ENCODE data around the gene MYO18B.

The MYO18B gene

GRCh38 chr22:25823276-25823675 lies 81.3 kb downstream of the MYO18B start:
- DNase-seq (ENCODE audit: low read depth), result no peak

GRCh38 chr22:25824828-25825423 lies 82.9 kb downstream of the MYO18B start:
- no peak for DNase-seq (ENCODE audit: low read depth)

GRCh38 chr22:25827415-25827814 lies 85.4 kb downstream of the MYO18B start:
- DNase-seq (ENCODE audit: low read depth), result no peak

DNA sequence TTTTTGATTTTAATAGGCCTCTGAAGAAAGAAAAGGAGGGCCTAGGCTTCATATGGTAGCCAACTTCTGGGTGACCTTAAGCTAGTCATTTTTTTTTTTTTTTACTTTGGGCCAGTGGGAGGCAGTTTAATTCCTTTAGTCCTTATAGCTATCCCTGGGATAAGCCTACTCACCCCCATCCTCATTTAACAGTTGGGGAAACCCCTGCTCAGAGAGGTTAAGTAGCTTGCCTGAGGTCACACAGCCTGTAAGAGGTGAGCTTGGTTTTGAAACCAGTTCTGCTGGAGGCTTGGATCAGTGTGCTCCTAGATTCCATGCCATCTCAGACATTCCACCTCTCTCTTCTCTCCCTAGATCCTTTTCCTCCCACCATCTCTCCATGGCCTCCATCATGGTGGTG lies 86.4 kb downstream of the MYO18B start:
- no peak for DNase-seq (ENCODE audit: low read depth)

- no peak for DNase-seq (ENCODE audit: low read depth)
Observed at GRCh38 chr22:25829237-25829636, 87.2 kb downstream of the MYO18B start.

DNA sequence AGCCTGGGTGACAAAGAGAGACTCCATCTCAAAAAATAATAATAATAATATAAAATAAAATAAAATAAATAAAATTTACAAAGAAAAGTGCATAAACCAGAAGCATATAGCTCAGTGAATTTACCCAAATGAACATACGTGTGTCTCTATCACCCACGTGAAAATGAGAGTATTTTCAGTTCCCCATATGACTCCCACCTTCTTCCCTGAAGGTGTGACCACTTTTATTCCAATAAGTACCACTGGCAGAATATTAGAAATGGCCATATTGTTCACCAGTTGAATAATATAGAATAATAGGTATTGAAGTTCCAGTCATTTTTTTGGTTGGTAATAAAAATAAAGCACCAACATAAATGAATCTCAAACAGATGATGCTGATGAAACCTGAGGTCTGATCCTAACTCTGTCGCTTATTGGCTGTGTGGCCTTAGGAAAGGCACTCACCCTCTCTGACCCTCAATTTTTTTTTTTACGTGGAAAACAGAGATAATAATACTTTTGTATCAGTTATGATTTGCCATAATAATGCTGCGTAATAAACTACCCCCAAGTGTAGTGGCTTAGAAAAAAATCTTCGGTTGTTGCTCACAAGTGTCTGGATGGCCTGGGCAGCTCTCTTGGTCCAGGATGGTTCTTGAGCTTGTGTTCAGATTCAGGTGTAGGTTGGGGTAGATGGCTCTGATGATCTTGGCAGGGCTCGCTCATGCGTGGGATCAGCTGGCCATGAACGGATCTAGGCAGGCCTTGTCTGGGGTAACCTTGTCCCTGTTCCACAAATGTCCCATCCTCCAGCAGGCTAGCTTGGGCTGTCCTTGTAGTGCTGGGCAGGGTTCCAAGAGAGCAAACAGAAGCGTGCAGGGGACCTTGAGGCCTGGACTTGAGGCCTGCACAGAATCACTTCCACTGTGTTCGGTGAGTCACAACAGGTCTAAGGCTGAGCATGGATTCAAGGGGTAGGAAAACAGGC lies 88.1 kb downstream of the MYO18B start:
- no peak for DNase-seq (ENCODE audit: low read depth)

- DNase-seq (ENCODE audit: low read depth), result no peak
Observed at GRCh38 chr22:25833091-25833490, 91.1 kb downstream of the MYO18B start.

DNA sequence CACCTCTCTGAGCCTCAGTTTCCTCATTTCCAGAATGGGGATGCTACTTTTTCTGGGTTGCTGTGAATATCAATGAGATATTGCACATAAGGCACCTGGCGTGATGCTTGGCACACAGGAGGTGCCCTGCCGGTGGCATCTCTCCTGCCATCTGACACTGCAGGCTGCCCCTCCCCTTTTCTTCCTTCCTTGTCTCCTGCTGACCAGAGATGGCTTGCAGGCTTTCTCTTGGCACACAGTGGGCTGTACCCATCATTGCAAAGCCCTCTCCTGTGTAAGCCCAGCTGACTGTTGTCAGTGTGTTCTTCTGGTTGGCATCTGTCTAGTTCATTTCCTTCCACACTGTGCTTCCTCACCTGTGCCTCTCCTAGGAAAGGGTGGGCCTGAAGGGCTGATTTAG lies 91.7 kb downstream of the MYO18B start:
- no peak for DNase-seq (ENCODE audit: low read depth)

DNA sequence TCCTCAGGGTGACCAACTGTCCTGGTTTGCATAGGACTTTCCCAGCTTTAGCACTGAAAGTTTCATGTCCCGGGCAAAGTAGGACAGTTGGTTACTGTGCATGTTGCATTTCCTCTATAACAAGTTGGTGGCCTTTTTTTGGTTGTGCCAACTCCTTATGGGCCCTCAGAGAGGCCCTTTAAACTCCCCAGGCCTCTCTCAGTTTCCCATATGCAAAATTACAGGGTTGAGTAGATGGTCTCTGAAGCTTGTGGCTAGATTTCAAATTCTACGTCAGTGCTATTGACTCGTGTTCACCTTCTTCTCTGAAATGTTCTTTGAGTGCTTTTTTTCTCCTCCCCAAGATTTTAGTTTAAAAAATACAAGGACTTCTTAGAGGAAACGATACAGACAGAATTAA lies 92.5 kb downstream of the MYO18B start:
- no peak for DNase-seq (ENCODE audit: low read depth)

GRCh38 chr22:25835348-25835747 lies 93.4 kb downstream of the MYO18B start:
- DNase-seq (ENCODE audit: low read depth), result no peak

- no peak for DNase-seq (ENCODE audit: low read depth)
Observed at GRCh38 chr22:25837288-25837900, 95.4 kb downstream of the MYO18B start.

DNA sequence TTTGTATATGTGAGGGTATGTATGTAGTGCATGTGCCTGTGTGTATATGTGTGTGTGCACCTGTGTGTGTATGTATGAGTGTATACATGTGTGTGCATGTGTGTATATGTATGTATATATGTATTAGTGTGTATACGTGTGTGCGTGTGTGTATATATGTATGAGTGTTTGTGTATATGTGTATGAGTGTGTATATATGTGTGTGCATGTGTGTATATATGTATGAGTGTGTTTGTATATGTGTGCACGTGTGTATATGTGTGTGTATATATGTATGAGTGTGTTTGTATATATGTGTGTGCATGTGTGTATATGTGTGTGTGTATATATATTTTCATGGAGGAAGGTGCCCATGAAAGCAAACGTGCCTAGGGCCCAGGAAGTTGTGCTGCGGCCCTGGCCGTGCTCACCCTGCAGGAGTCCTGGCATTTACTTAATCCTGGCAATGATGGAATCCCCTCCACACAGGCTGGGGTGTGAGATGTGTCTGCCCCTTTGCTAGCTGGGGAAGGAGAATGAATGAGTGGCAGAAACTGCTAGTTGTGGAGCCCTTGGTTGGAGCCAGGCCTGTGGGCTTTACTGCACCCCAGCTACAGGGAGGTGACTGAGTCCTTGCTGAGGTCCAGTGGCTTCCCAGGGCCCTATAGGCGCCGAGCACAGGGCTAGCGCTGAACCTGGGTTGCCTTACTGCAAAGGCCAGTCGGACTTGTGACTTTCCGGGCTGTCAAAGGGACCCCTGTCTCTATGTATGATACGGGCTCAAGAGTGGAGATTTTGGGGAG lies 97.2 kb downstream of the MYO18B start:
- DNase-seq (ENCODE audit: low read depth), result no peak

- no peak for DNase-seq (ENCODE audit: low read depth)
Observed at GRCh38 chr22:25839755-25840154, 97.8 kb downstream of the MYO18B start.

DNA sequence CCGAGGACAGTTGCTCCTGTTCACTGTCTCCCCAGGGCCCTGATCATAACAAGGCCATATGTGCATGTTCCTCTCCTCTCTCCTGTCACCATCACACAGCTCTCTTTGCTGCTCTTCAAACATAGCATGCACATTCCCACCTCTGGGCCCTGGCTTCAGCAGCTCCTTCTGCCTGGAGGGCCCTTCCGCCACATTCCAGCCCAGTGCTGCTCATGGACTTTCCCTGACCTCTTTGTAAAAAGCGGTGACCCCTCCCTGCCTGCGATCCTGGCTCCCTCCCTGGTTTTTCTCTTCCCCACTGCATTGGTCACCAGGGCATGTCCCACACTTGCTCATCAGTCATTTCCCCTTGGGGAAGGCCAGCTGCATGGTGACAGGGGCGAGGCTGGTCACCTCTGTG lies 98.2 kb downstream of the MYO18B start:
- no peak for DNase-seq (ENCODE audit: low read depth)

- no peak for DNase-seq (ENCODE audit: low read depth)
Observed at GRCh38 chr22:25840891-25841290, 98.9 kb downstream of the MYO18B start.

- DNase-seq (ENCODE audit: low read depth), result no peak
Observed at GRCh38 chr22:25841775-25842174, 99.8 kb downstream of the MYO18B start.

GRCh38 chr22:25843660-25844405 lies 101.8 kb downstream of the MYO18B start:
- DNase-seq (ENCODE audit: low read depth), result no peak

- DNase-seq (ENCODE audit: low read depth), result no peak
Observed at GRCh38 chr22:25844601-25845000, 102.6 kb downstream of the MYO18B start.

- no peak for DNase-seq (ENCODE audit: low read depth)
Observed at GRCh38 chr22:25845985-25846745, 104.2 kb downstream of the MYO18B start.

GRCh38 chr22:25847451-25847850 lies 105.5 kb downstream of the MYO18B start:
- no peak for DNase-seq (ENCODE audit: low read depth)

DNA sequence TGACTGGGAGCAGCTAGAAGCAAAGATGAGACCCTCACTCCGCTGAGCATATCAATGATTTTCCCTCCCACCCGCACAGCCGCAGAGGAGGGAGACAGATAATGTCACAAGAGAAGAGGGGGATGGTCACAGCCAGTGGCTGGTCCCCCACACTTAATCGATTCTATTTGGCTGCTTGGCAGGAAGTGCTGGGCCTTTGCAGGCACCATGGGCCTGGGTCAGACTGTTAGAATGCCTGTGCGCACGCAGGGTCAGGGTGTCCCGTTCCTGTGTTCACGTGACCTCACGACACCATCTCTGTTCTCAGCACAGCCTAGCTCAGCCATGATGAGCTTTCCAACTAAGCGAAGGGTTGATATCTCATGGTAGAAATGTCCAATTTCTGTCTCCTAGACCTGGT lies 107.0 kb downstream of the MYO18B start:
- DNase-seq (ENCODE audit: low read depth), result no peak
